Measurements from ENCODE around the gene ATF7IP.

DNA sequence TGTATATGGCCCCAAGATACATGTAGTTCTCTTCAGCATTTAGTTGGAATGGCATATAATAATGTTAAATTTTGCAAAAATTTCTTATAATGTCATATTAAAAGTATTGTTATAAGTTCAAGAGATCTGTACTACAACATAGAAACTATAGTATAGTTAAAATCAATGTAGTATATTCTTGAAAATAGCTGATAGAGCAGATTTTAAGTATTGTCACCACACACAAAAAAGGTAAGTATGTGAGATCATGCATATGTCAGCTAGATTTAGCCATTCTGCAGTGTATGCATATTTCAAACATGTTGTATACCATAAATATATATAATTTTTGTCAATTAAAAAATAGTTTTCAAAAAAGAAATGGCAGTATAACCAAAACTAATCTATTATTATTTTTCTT is 115.7 kb downstream of the ATF7IP start:
- TF ChIP-seq POLR2A (IDR thresholded peaks at IDR 0.05; ENCODE audit: low read depth, low read length) (no peak), TAF1 (IDR thresholded peaks at IDR 0.05; ENCODE audit: low read depth, low read length) (no peak), POLR2AphosphoS5 (IDR thresholded peaks at IDR 0.05; ENCODE audit: low read depth, low read length) (no peak), SPI1 (IDR thresholded peaks at IDR 0.05; ENCODE audit: low read depth, low read length) (no peak), PAX5 (IDR thresholded peaks at IDR 0.05; ENCODE audit: insufficient read depth, low read length, severe bottlenecking) (no peak), POU2F2 (IDR thresholded peaks at IDR 0.05; ENCODE audit: low read depth, low read length) (no peak)

All from GM12891 (cell line).